Neuronal stem cell (in vitro differentiated cells): ENCODE measurements around the gene SERPINB6.

Source experiments
- DNase-seq: peaks from one replicate; pipeline ENCODE4 v3.0.0-alpha.2; 2013; ENCODE audit warnings: low spot score
- H2AFZ ChIP-seq: one replicate; pipeline ENCODE4 v1.6.1; 2013; ENCODE audit warnings: mild to moderate bottlenecking, low read length, inconsistent platforms
- H2AK5ac ChIP-seq: 2 replicates; pipeline ENCODE4 v1.6.1; 2013; ENCODE audit warnings: low read depth, mild to moderate bottlenecking, inconsistent platforms, low read length, moderate library complexity, mixed read lengths
- H2BK120ac ChIP-seq: 2 replicates; pipeline ENCODE4 v1.6.1; 2013; ENCODE audit warnings: low read depth, mild to moderate bottlenecking, inconsistent platforms, low read length, moderate library complexity, mixed read lengths
- H2BK12ac ChIP-seq: one replicate; pipeline ENCODE4 v1.6.1; 2013; ENCODE audit warnings: low read length, inconsistent platforms
- H2BK15ac ChIP-seq: 2 replicates; pipeline ENCODE4 v1.6.1; 2013; ENCODE audit warnings: mild to moderate bottlenecking, low read length, inconsistent platforms, mixed read lengths
- H2BK5ac ChIP-seq: one replicate; pipeline ENCODE4 v1.6.1; 2013; ENCODE audit warnings: inconsistent platforms, mild to moderate bottlenecking, low read length, moderate library complexity
- H3K14ac ChIP-seq: one replicate; pipeline ENCODE4 v1.6.1; 2013; ENCODE audit warnings: low read length, inconsistent platforms
- H3K18ac ChIP-seq: 2 replicates; pipeline ENCODE4 v1.6.1; 2013; ENCODE audit warnings: low read length, inconsistent platforms
- H3K23ac ChIP-seq: 2 replicates; pipeline ENCODE4 v1.6.1; 2013; ENCODE audit warnings: low read depth, mild to moderate bottlenecking, mixed read lengths, low read length, inconsistent platforms; ENCODE audit not compliant: poor library complexity
- H3K27ac ChIP-seq: replicated peaks from 3 replicates; pipeline ENCODE4 v1.5.1; 2013; ENCODE audit warnings: low read length, inconsistent platforms
- H3K27me3 ChIP-seq, 3 experiments: 2 replicates each; pipeline ENCODE4 v1.6.1; 2013; ENCODE audit warnings: low read length in 3 of 3, mild to moderate bottlenecking in 2 of 3, inconsistent platforms in 1 of 3, low read depth in 1 of 3, mixed read lengths in 1 of 3, moderate library complexity in 1 of 3; ENCODE audit not compliant: control insufficient read depth in 3 of 3, insufficient read depth in 3 of 3
- H3K36me3 ChIP-seq, 2 donors: replicated peaks in 1 of 2; 2 replicates each; pipeline ENCODE4 v1.6.1; 2013; ENCODE audit warnings: low read length in 2 of 2; ENCODE audit not compliant: control insufficient read depth in 2 of 2, insufficient read depth in 2 of 2
- H3K4ac ChIP-seq: 2 replicates; pipeline ENCODE4 v1.6.1; 2013; ENCODE audit warnings: inconsistent platforms, mild to moderate bottlenecking, low read length, moderate library complexity
- H3K4me1 ChIP-seq, 2 donors: 1 replicate in 1 of 2; 2 replicates in 1 of 2; pipeline ENCODE4 v1.6.1; 2013; ENCODE audit warnings: low read length in 2 of 2, low read depth in 1 of 2; ENCODE audit not compliant: control insufficient read depth in 2 of 2, insufficient read depth in 1 of 2
- H3K4me2 ChIP-seq: one replicate; pipeline ENCODE4 v1.6.1; 2013; ENCODE audit warnings: mild to moderate bottlenecking, low read length, inconsistent platforms; ENCODE audit not compliant: insufficient read depth, poor library complexity, severe bottlenecking
- H3K4me3 ChIP-seq, 2 donors: 2 replicates each; pipeline ENCODE4 v1.5.1; 2013; ENCODE audit warnings: low read length in 2 of 2, mild to moderate bottlenecking in 2 of 2, inconsistent platforms in 1 of 2, moderate library complexity in 1 of 2
- H3K79me1 ChIP-seq: one replicate; pipeline ENCODE4 v1.6.1; 2013; ENCODE audit warnings: low read depth, mild to moderate bottlenecking, inconsistent platforms, low read length, moderate library complexity
- H3K9ac ChIP-seq: one replicate; pipeline ENCODE4 v1.6.1; 2013; ENCODE audit warnings: mild to moderate bottlenecking, low read depth, low read length, inconsistent platforms; ENCODE audit not compliant: poor library complexity
- H3K9me3 ChIP-seq, 2 donors: replicated peaks in 1 of 2; 2 replicates each; pipeline versions ENCODE3 to v1.6.1; 2013; ENCODE audit warnings: low read length in 2 of 2, mild to moderate bottlenecking in 2 of 2, inconsistent platforms in 1 of 2, low read depth in 1 of 2, mixed read lengths in 1 of 2, moderate library complexity in 1 of 2; ENCODE audit not compliant: control insufficient read depth in 2 of 2, insufficient read depth in 1 of 2
- H4K8ac ChIP-seq: one replicate; pipeline ENCODE4 v1.6.1; 2013; ENCODE audit warnings: low read depth, mild to moderate bottlenecking, inconsistent platforms, low read length, moderate library complexity
- H4K91ac ChIP-seq: one replicate; pipeline ENCODE4 v1.6.1; 2013; ENCODE audit warnings: low read length, low read depth, mild to moderate bottlenecking, inconsistent platforms; ENCODE audit not compliant: poor library complexity
- WGBS, 2 donors: extraction: QIAGEN DNeasy Blood & Tissue Kit; methylation state at CpG; one replicate each; pipeline ENCODE4 v1.1.7; 2013; ENCODE audit warnings: missing lambda C conversion rate in 2 of 2, mixed read lengths in 1 of 2; ENCODE audit not compliant: insufficient read length in 2 of 2, insufficient replicate concordance in 1 of 2; ENCODE audit errors: extremely low coverage in 2 of 2; 5-methylcytosine and 5-hydroxymethylcytosine counted together

SERPINB6 gene

GRCh38 chr6:2993755-2994317 lies 22.5 kb upstream of the SERPINB6 start:
- Histone ChIP-seq H3K79me1 (no peaks in the 10 kb centered on the region), H3K18ac (no peak overlapping the region), H2AK5ac (no peak overlapping the region), H4K91ac (no peak overlapping the region), H3K4me3 (no peak overlapping the region), H3K9me3 (no peaks in the 10 kb centered on the region), H3K27me3 (peaks cover 0 to 3% (median 0%) of the 10 kb centered on the region in 3 experiments), H2BK120ac (no peak overlapping the region), H3K4ac (no peak overlapping the region), H3K36me3 (no peaks in the 10 kb centered on the region), H3K9ac (no peak overlapping the region), H3K23ac (peak overlapping the region; percentile 20), H3K14ac (no peak overlapping the region), H3K4me2 (no peak overlapping the region), H2BK15ac (no peak overlapping the region), H4K8ac (no peak overlapping the region), H3K4me1 (peaks cover 11 to 16% of the 10 kb centered on the region in 2 donors), H3K27ac (no peak overlapping the region), H2AFZ (no peak overlapping the region), H2BK12ac (peak overlapping the region; percentile 73), H2BK5ac (no peak overlapping the region)
- no peak for DNase-seq
- WGBS, 2 donors = no CpG with 5 or more reads among the region's 4 CpGs

- Histone ChIP-seq H3K79me1 (no peaks in the 10 kb centered on the region), H3K9me3 (no peaks in the 10 kb centered on the region), H3K27me3 (no peaks in the 10 kb centered on the region), H2AK5ac (no peak overlapping the region), H3K23ac (no peak overlapping the region), H3K27ac (no peak overlapping the region), H2BK5ac (no peak overlapping the region), H3K36me3 (no peaks in the 10 kb centered on the region), H2BK120ac (no peak overlapping the region), H2BK12ac (no peak overlapping the region), H3K4me3 (no peak overlapping the region), H3K9ac (no peak overlapping the region), H3K14ac (no peak overlapping the region), H3K18ac (no peak overlapping the region), H4K8ac (no peak overlapping the region), H2AFZ (no peak overlapping the region), H3K4ac (no peak overlapping the region), H2BK15ac (no peak overlapping the region), H3K4me2 (no peak overlapping the region), H4K91ac (no peak overlapping the region), H3K4me1 (peaks cover 13% of the 10 kb centered on the region in 2 donors)
- whole genome bisulfite sequencing, 2 donors = no CpG with 5 or more reads among the region's 6 CpGs
- no peak for DNase-seq
These were observed 21.1 kb upstream of the SERPINB6 start for GRCh38 chr6:2992330-2992979.

- no peak overlapping the region for H2BK15ac ChIP-seq
- H2BK12ac ChIP-seq = no peak overlapping the region
- H3K9me3 ChIP-seq = no peaks in the 10 kb centered on the region
- no peak overlapping the region for H2AFZ ChIP-seq
- no peak overlapping the region for H2BK120ac ChIP-seq
- no peaks in the 10 kb centered on the region for H3K36me3 ChIP-seq
- no peak overlapping the region for H3K23ac ChIP-seq
- H3K27ac ChIP-seq = peak overlapping the region; percentile 100
- H3K27me3 ChIP-seq = no peaks in the 10 kb centered on the region
- H3K4me1 ChIP-seq = peaks cover 13 to 14% of the 10 kb centered on the region in 2 donors
- no CpG with 5 or more reads among the region's 10 CpGs for WGBS, 2 donors
- H2BK5ac ChIP-seq = no peak overlapping the region
- H3K9ac ChIP-seq = no peak overlapping the region
- H2AK5ac ChIP-seq = no peak overlapping the region
- no peaks in the 10 kb centered on the region for H3K79me1 ChIP-seq
- H3K4me2 ChIP-seq = no peak overlapping the region
- no peak overlapping the region for H4K91ac ChIP-seq
- H4K8ac ChIP-seq = no peak overlapping the region
- DNase-seq = no peak
- no peak overlapping the region for H3K18ac ChIP-seq
- H3K14ac ChIP-seq = no peak overlapping the region
- no peak overlapping the region for H3K4me3 ChIP-seq
- H3K4ac ChIP-seq = no peak overlapping the region
These were observed 19.7 kb upstream of the SERPINB6 start for GRCh38 chr6:2990932-2991506.

GRCh38 chr6:2990248-2990931 lies 19.0 kb upstream of the SERPINB6 start:
- Histone ChIP-seq H3K4me3 (peak overlapping the region in 1 of 2 donors; percentile 75), H2AFZ (no peak overlapping the region), H3K4me2 (peak overlapping the region; percentile 85), H2BK120ac (no peak overlapping the region), H4K91ac (no peak overlapping the region), H3K14ac (no peak overlapping the region), H2AK5ac (no peak overlapping the region), H3K18ac (no peak overlapping the region), H4K8ac (no peak overlapping the region), H3K36me3 (no peaks in the 10 kb centered on the region), H3K27ac (peak overlapping the region; percentile 100), H3K9me3 (no peaks in the 10 kb centered on the region), H3K79me1 (no peaks in the 10 kb centered on the region), H3K27me3 (no peaks in the 10 kb centered on the region), H3K9ac (no peak overlapping the region), H3K23ac (no peak overlapping the region), H2BK15ac (no peak overlapping the region), H2BK12ac (no peak overlapping the region), H2BK5ac (no peak overlapping the region), H3K4me1 (peaks cover 18% of the 10 kb centered on the region in 2 donors), H3K4ac (no peak overlapping the region)
- DNase-seq = no peak
- WGBS, 2 donors = no CpG with 5 or more reads among the region's 19 CpGs
